ENCODE results near the gene PEA15. TPM values are rescaled to one million over a fixed set of nuclear protein-coding genes. Genes with fewer than 3 reads are reported as not detected.

PEA15 gene
- total RNA-seq, 1 experiment from 2014 or later, result 44.0 TPM

DNA sequence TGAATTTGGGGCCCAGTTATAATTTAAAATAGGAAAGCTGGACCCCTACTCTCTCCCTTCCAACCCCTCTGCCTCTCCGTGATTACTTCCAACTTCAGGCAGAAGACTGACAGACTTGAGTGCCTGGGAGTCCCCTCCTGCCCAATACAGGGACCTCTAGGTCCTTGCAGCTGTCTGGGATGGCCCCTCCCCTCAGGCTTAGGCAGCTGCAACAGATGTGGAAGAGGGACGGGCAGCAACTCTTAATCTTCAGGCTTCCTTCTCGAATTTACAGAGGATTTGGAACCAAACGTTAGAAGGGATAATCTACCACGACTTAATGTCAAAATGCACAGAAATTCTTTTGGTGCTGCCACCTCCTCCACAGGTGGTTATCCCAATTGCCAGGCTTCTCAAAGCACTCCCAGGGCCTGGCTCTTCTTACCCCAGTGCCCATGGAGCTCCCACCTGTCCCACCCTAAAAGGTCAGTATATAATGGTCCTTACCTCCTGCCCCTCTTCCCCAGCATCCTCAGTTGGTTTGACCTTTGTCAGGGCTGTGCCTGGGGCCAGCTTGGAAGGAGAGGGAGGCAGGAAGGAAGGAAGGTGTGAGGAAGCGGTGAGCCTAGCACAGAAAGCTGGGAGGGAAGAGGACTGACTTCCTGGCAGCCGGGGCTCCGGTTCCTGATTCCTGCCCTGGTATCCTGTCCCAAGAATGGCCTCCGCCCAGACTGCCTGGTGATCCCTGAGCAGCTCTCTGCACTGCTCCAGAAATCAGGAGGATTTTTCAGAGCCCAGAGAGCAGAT lies 2.8 kb downstream of the PEA15 start:
- peaks cover 15 to 35% of the 10 kb centered on the region in 2 experiments; a peak in 3 of 4 replicates for H3K36me3 ChIP-seq (ENCODE audit: control insufficient read depth in 1 of 2, insufficient read depth in 2 of 2, low read length in 2 of 2)
- H3K9ac ChIP-seq (ENCODE audit: low read length), result no peak overlapping the region
- RAD21 ChIA-PET (ENCODE audit: low non-redundant PET in 1 of 2, low total read pairs in 2 of 2, uncharacterized antibody in 2 of 2, unreplicated experiment in 2 of 2), result no interaction called here
- CTCF ChIA-PET, result interaction anchor here (1.5 kb wide), 1 partner anchor 107 kb away, joined by 3 read pairs; no protein-coding TSS in a partner anchor
- no peak overlapping the region for H3K4me2 ChIP-seq (ENCODE audit: low read length)
- no peaks in the 10 kb centered on the region for H3K27me3 ChIP-seq (ENCODE audit: insufficient read depth, low read length)
- intact Hi-C loops (cut with micrococcal nuclease), result no loop called here
- no peaks in the 10 kb centered on the region for H3K9me3 ChIP-seq (ENCODE audit: control insufficient read depth in 1 of 2, insufficient read depth in 1 of 2, low read depth in 1 of 2, low read length in 2 of 2)
- no TSS peak for BruUV-seq (replicated peaks)
- H3K27ac ChIP-seq (ENCODE audit: low read depth, low read length), result no peak overlapping the region
- POLR2A ChIA-PET, result interaction anchor here (0.6 kb wide), 1 partner anchor 8 kb away, joined by 6 read pairs; no protein-coding TSS in a partner anchor
- no peak for DNase-seq (ENCODE audit: low read depth, low spot score)
- ATAC-seq, result no peak
- TF ChIP-seq, protein P1, sequence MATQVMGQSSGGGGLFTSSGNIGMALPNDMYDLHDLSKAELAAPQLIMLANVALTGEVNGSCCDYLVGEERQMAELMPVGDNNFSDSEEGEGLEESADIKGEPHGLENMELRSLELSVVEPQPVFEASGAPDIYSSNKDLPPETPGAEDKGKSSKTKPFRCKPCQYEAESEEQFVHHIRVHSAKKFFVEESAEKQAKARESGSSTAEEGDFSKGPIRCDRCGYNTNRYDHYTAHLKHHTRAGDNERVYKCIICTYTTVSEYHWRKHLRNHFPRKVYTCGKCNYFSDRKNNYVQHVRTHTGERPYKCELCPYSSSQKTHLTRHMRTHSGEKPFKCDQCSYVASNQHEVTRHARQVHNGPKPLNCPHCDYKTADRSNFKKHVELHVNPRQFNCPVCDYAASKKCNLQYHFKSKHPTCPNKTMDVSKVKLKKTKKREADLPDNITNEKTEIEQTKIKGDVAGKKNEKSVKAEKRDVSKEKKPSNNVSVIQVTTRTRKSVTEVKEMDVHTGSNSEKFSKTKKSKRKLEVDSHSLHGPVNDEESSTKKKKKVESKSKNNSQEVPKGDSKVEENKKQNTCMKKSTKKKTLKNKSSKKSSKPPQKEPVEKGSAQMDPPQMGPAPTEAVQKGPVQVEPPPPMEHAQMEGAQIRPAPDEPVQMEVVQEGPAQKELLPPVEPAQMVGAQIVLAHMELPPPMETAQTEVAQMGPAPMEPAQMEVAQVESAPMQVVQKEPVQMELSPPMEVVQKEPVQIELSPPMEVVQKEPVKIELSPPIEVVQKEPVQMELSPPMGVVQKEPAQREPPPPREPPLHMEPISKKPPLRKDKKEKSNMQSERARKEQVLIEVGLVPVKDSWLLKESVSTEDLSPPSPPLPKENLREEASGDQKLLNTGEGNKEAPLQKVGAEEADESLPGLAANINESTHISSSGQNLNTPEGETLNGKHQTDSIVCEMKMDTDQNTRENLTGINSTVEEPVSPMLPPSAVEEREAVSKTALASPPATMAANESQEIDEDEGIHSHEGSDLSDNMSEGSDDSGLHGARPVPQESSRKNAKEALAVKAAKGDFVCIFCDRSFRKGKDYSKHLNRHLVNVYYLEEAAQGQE (IDR thresholded peaks at IDR 0.05; ENCODE audit: low read depth), result no peak
- TF ChIP-seq SRF (IDR thresholded peaks at IDR 0.05; ENCODE audit: low read depth) (no peak), YY1 (IDR thresholded peaks at IDR 0.05; ENCODE audit: extremely low read depth, insufficient replicate concordance, low read depth, low read length) (no peak), CEBPB (IDR thresholded peaks at IDR 0.05; ENCODE audit: low read depth) (no peak), SIN3A (IDR thresholded peaks at IDR 0.05; ENCODE audit: low read depth) (no peak), SP1 (IDR thresholded peaks at IDR 0.05; ENCODE audit: low read depth) (no peak), EGR1 (IDR thresholded peaks at IDR 0.05; ENCODE audit: low read depth) (no peak), ELF1 (IDR thresholded peaks at IDR 0.05; ENCODE audit: borderline replicate concordance, low read depth) (no peak), RAD21 (IDR thresholded peaks at IDR 0.05; ENCODE audit: low read depth) (no peak), FOSL1 (IDR thresholded peaks at IDR 0.05; ENCODE audit: low read depth) (no peak), POLR2A (IDR thresholded peaks at IDR 0.05; ENCODE audit: borderline replicate concordance, extremely low read depth, insufficient read depth, insufficient read length) (no peak), TCF7L2 (IDR thresholded peaks at IDR 0.05; ENCODE audit: borderline replicate concordance, extremely low read depth, insufficient read depth, insufficient read length) (no peak), CBX3 (IDR thresholded peaks at IDR 0.05; ENCODE audit: low read depth) (no peak), POLR2AphosphoS5 (IDR thresholded peaks at IDR 0.05; ENCODE audit: low read depth, low read length) (no peak)
- TF ChIP-seq, protein P2, sequence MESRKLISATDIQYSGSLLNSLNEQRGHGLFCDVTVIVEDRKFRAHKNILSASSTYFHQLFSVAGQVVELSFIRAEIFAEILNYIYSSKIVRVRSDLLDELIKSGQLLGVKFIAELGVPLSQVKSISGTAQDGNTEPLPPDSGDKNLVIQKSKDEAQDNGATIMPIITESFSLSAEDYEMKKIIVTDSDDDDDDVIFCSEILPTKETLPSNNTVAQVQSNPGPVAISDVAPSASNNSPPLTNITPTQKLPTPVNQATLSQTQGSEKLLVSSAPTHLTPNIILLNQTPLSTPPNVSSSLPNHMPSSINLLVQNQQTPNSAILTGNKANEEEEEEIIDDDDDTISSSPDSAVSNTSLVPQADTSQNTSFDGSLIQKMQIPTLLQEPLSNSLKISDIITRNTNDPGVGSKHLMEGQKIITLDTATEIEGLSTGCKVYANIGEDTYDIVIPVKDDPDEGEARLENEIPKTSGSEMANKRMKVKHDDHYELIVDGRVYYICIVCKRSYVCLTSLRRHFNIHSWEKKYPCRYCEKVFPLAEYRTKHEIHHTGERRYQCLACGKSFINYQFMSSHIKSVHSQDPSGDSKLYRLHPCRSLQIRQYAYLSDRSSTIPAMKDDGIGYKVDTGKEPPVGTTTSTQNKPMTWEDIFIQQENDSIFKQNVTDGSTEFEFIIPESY (IDR thresholded peaks at IDR 0.05; ENCODE audit: extremely low read depth, insufficient replicate concordance, low read length), result no peak
- TF ChIP-seq, protein P3, sequence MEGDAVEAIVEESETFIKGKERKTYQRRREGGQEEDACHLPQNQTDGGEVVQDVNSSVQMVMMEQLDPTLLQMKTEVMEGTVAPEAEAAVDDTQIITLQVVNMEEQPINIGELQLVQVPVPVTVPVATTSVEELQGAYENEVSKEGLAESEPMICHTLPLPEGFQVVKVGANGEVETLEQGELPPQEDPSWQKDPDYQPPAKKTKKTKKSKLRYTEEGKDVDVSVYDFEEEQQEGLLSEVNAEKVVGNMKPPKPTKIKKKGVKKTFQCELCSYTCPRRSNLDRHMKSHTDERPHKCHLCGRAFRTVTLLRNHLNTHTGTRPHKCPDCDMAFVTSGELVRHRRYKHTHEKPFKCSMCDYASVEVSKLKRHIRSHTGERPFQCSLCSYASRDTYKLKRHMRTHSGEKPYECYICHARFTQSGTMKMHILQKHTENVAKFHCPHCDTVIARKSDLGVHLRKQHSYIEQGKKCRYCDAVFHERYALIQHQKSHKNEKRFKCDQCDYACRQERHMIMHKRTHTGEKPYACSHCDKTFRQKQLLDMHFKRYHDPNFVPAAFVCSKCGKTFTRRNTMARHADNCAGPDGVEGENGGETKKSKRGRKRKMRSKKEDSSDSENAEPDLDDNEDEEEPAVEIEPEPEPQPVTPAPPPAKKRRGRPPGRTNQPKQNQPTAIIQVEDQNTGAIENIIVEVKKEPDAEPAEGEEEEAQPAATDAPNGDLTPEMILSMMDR (IDR thresholded peaks at IDR 0.05 in 2 of 3, conservative IDR thresholded peaks at IDR 0.05 in 1 of 3; ENCODE audit: borderline replicate concordance in 1 of 3, insufficient read depth in 1 of 3, low read depth in 2 of 3, low read length in 2 of 3), result no peak
- 0 out of 2 replicates have a peak, but pooled peaks cover 4% of the 10 kb centered on the region for H4K20me1 ChIP-seq (ENCODE audit: insufficient read depth)
- no peak overlapping the region for H2AFZ ChIP-seq (ENCODE audit: low read depth, low read length, poor library complexity, severe bottlenecking)
- H3K4me1 ChIP-seq (ENCODE audit: control insufficient read depth in 1 of 2, insufficient read depth in 2 of 2, low read length in 2 of 2), result peaks cover 12 to 20% of the 10 kb centered on the region in 2 experiments; a peak in 3 of 4 replicates
- H3K4me3 ChIP-seq (replicated peaks in 1 of 2; ENCODE audit: low read depth in 1 of 2, low read length in 2 of 2), result no peak overlapping the region
- H3K79me2 ChIP-seq (ENCODE audit: insufficient read depth, low read length), result peaks cover 48% of the 10 kb centered on the region
- H3K9me2 ChIP-seq (ENCODE audit: insufficient read depth), result no peaks in the 10 kb centered on the region
